Left hindlimb (tissue), 1 donor: ENCODE measurements around the gene ITPA.

Experiments used
- DNase-seq: peaks from one replicate; pipeline ENCODE4 v3.0.0-alpha.2; 2018

The ITPA gene

DNA sequence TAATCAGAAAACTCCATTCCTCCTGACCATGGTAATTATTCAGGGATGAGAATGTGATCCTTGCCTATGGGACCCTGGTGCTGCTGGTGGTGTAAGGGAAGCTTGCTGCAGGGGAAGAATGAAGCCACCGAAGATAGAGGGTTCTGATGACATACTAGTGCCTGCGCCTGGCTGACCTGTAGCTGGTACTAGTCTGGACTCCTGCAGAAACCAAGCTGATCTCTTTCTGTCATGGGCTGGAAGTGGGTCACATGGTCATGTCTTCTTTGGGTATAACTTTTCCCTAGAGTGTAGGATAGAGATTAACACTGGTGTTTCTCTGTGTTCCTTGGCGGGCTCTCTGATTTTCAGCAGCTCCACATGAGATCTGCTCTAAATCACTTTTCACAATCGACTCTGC is 38.3 kb downstream of the ITPA start:
- DNase-seq = peak; percentile 13

DNA sequence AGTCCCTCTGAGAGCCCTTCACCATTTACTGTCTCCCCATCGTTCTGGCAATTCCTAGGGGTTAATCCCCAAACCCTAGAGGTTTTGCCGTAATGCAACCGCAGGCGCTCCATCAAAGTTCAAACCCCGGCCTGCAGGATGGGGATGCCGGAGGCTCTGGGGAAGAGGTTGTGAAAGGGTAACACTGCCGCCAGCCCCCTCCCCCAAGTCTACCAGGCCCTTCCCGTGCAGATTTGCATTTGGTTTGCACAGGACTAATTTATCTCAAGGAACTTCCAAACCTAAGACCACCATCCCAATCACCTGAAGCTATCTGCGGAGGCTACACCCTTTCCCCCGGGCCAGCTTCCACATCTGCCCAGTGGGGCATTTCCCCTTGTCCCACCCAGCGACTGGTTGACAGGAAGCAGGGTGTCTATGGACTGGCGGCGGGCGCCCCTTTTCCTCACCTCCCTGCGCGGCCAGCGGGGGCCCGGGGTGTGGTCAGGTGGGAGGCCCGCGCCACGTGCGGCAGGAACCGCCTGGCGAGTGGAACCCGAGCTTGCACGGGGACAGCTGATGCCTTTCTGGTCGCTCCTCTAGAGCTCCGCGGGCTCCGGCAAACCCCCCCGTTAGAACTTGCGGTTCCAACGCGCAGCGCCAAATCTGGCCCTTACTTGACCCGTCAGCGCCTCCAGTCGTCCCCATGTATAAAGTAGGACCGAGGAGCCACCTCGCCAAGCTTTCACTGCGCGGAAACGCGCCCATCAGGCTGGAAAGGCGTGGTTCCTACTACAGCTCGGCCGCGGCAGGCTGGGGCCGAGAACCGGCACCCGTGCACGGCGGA is 39.1 kb downstream of the ITPA start:
- peak; percentile 39 for DNase-seq

DNA sequence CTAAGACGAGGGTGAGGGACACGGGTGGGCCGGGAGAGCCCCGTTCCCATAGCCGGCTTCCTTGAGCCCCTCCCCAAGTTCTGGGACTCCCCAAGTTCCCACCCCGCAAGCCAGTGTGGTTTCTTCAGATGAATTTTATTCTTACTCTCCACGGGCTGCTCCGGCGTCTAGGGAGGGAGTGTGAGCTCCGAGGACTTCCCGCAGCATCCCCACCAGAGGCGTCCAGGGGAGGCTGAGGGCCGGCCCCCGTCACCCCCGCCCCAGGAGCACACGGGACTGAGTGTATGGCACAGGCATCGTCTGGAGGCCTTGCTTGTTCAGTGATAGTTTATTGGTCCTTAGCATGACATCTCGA is 39.7 kb downstream of the ITPA start:
- DNase-seq = no peak

DNA sequence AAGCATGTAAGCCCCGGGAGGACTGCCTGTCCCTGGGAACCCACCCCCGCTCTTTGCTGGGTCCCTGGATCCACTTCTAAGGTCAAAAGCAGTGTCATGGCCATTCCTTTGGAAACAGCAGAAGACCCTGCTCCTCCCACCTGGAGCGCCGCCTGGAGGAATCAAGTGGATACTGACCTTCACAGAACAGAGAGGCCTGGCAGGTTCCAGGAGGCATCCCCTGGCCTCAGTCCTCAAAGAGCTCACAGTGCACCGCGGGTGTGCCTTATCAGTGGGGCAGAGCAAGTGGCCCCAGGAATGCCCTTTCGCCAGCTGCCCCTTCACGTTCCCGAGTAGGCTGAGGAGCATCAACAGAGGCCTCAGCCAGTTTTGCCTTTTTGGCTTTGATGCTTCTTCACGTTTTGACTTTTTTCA is 40.8 kb downstream of the ITPA start:
- no peak for DNase-seq

DNA sequence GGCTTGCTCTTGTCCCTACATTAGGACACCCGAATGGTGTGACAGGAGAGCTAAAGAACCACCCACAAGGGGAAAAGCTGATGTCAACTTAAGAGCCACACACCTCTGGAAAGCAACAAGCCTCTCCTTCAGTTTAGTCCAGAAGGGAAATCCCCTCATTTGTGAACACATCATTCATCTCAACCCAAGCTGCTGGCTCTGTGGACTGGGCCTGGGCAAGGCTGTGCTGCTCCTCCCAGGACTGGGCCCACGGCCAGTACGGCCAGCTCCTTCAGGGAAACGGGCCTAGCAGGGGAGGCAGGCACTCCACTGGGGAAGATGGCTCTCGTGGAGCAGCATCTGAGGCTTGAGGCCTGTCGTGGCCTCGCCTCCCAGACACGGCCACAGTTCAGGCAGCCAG is 42.5 kb downstream of the ITPA start:
- DNase-seq = no peak

DNA sequence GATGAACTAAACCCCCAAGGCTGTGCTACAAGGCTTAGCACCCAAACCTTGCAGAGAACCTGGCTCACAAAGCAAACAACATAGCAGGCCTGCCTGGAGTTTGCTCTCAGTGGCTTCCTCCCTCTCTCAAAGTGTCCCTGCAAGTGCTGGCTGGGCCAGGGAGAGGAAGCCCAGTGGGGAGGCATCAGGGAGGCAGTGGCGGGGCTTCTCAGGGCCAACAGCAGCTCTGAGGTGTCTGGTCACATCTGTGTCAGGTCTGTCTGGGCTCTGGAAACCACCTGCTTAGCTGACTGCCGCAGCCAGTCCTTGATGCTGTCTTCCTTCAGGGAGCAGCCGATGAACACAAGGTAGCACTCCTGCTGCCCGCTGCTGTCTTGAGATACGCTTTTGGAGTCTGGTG is 46.4 kb downstream of the ITPA start:
- no peak for DNase-seq

DNA sequence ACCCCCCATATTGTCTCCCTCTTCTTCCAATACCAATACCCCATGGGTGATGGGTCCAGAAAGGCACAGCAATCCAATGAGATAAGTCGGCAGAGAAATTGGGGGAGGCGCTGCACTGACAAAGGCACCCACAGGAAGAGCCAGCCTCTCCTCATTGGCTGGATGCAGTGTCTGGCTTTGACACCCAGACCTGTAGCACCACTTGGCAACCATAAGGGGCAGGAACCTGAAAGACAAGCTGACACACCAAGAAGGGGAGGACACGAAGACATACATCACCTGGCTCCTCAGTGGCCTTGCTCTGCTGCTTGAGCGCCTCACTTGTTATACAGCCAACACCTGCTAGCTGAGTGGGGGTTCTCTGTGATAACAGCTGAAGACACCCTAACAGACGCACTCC is 49.1 kb downstream of the ITPA start:
- DNase-seq = no peak

DNA sequence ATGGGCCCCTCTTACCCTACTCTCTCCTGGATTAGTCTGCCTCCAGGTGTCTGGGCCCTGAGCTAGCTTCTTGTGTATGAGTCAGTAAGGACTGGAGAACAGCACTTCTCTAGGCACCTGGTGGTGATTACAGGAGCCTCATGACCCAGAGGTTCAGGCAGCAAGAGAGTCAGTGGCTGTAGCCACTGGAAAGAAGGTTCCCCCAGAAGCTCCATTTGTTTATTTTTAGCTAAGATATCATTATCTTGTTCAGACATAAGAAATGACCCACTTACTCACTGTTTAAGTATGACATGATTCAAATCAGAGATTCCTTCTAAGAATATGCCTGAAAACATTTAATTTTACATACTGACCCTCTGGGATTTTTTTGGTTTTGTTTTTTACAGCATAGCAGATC is 53.3 kb downstream of the ITPA start:
- no peak for DNase-seq

DNA sequence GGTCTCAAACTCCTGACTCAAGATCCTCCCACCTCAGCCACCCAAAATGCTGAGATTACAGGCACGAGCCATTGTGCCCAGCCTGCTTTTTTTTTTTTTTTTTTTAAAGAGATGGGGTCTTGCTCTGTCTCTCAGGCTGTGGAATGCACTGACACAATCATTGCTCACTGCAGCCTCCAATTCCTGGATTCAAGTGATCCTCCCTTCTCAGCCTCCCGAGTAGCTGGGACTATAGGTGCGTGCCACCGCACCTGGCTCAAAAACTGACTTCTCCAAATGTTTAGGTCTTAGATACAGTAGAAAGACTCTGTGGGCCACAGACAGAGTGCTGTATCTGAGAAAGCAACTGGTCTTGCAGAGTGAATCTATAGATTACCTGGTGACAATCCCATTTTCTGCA is 60.8 kb downstream of the ITPA start:
- DNase-seq = no peak

DNA sequence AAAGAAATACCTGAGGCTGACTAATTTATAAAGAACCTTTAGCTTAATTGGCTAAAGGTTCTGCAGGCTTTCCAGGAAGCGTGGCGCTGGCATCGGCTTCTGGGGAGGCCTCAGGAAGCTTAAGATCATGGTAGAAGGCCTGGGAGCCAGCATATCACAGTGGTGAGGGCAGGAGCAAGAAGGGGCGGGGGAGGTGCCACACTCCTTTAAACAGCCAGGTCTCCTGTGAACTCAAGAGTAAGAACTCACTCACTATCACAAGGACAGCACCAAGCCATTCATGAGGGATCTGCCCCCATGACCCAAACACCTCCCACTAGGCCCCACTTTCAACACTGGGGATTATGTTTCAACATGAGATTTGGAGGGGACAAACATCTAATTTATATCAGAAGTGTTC is 64.1 kb downstream of the ITPA start:
- DNase-seq = no peak
